Activated CD4-positive, alpha-beta T cell treated with anti-CD3 and anti-CD28 coated beads, Interleukin-10, Interleukin-2, amounts not matched to agents 100 ng/mL and 50 ng/mL, durations not matched to agents 16 hours and 8 hours (primary cell): ENCODE measurements around the gene IRF8.
"Not testable (repeated sequence)": the region's sequence is repeated elsewhere in the genome, so short reads cannot be mapped to it uniquely, and the experiment has no call there.

ENCODE experiments used
- DNase-seq: peaks from one replicate; pipeline ENCODE4 v3.0.0-alpha.2; 2020

The IRF8 gene

GRCh38 chr16:85940214-85940613, 41.3 kb downstream of the IRF8 start:
- DNase-seq: no peak

GRCh38 chr16:85941863-85942644, 43.1 kb downstream of the IRF8 start:
- DNase-seq: no peak

GRCh38 chr16:85942659-85943058, 43.7 kb downstream of the IRF8 start:
- DNase-seq: not testable (repeated sequence)

- no peak for DNase-seq
Measured at GRCh38 chr16:85943711-85944110, 44.7 kb downstream of the IRF8 start.

- DNase-seq: no peak
Measured at GRCh38 chr16:85944572-85945423, 45.8 kb downstream of the IRF8 start.

- no peak for DNase-seq
Measured at GRCh38 chr16:85945424-85945751, 46.4 kb downstream of the IRF8 start.

GRCh38 chr16:85946541-85947124, 47.7 kb downstream of the IRF8 start:
- no peak for DNase-seq

- peak; percentile 73 for DNase-seq
Measured at GRCh38 chr16:85947230-85948137, 48.5 kb downstream of the IRF8 start.

- DNase-seq: no peak
Measured at GRCh38 chr16:85948138-85948509, 49.2 kb downstream of the IRF8 start.

- no peak for DNase-seq
Measured at GRCh38 chr16:85948616-85949265, 49.8 kb downstream of the IRF8 start.

GRCh38 chr16:85950136-85950918, 51.4 kb downstream of the IRF8 start:
- DNase-seq: no peak

GRCh38 chr16:85952197-85952596, 53.2 kb downstream of the IRF8 start:
- no peak for DNase-seq

- DNase-seq: no peak
Measured at GRCh38 chr16:85952811-85953210, 53.8 kb downstream of the IRF8 start.

GRCh38 chr16:85954927-85955519, 56.1 kb downstream of the IRF8 start:
- DNase-seq: no peak

- no peak for DNase-seq
Measured at GRCh38 chr16:85955566-85955965, 56.6 kb downstream of the IRF8 start.

GRCh38 chr16:85956426-85956825, 57.5 kb downstream of the IRF8 start:
- no peak for DNase-seq

- DNase-seq: no peak
Measured at GRCh38 chr16:85958731-85959130, 59.8 kb downstream of the IRF8 start.

GRCh38 chr16:85959686-85960085, 60.7 kb downstream of the IRF8 start:
- DNase-seq: no peak

- no peak for DNase-seq
Measured at GRCh38 chr16:85960486-85961046, 61.6 kb downstream of the IRF8 start.
